Measurements from ENCODE around the gene ANKH.

Gene ANKH

DNA sequence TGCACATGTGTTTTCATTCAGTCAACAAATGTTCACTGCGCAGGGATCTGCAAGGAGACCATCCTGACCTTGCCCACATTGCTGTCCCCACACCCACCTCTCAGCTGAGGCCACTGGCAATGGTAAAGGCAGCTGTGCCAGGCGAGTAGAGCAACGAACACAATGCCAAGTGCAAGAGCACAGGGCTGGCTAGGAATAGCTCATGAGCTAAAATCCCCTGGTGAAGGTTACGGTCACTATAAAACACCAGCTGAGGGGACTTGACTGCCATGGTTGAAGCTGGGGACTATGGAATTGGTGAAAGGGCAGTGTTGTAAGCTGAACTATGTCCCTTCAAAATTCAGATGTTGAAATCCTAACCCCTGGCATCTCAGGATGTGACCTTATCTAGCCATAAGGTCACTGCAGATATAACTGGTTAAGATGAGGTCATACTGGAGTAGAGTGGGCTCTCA lies 111.0 kb downstream of the ANKH start:
- no peak for DNase-seq (ENCODE audit: low spot score)

DNA sequence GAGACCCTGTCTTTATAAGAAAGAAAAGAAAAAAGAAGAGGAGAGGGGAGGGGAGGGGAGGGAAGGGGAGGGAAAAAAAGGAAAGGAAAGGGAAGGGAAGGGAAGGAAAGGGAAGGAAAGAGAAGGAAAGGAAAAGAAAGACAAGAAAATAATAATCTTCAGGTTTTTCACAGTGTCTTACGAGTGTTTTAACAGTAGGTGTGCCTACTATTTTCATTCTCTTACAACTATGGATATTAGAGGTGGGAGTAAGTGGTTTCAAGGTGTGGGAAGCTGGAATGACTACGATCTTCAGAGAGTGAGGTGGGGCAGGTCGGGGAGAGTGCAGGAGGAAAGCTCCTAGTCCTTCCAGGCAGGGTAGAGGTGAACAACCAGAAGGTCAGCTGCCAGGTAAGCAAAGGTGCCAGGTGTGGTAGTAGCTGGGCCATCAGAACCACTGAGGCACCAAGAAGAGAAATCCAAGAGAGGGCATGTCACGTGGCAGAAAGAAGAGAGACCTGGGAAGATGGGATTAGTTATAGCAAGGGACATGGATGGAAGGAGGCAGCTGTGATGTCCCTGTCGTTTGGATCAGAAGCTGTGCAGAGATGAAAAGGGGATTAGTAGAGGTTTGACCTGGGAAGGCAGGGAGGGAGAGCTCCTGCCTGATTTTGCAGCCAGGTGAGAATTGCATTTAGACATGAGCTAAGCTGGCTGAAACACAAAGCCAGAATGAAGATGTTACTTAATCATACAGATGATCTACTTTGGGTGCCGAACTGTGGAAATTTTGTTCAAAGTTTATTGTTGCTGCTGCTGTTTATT lies 111.6 kb downstream of the ANKH start:
- no peak for DNase-seq (ENCODE audit: low spot score)

GRCh38 chr5:14757850-14758249 lies 113.7 kb downstream of the ANKH start:
- no peak for DNase-seq (ENCODE audit: low spot score)

DNA sequence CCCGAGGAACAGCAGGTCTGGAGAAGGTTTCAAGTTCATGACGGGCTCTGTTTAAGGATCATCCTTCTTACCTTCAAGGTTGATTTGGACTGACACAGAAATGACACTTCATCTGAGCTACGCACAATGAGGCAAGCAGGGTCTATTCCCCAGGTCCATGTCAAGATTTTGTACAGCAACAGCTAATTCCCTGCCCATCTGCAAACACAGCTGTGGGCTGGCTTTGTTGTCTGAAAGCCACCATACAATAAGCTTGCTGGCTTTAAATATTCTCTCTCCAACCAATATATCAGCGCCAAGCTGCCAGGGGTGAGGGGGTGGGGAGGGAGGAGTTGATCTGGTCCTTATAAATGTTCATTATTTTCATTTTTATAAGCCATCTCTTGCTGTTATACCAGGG lies 115.1 kb downstream of the ANKH start:
- DNase-seq (ENCODE audit: low spot score) = no peak

- DNase-seq (ENCODE audit: low spot score) = no peak
These were observed 117.6 kb downstream of the ANKH start for GRCh38 chr5:14753947-14754346.

GRCh38 chr5:14753292-14753691 lies 118.3 kb downstream of the ANKH start:
- DNase-seq (ENCODE audit: low spot score) = no peak

- DNase-seq (ENCODE audit: low spot score) = no peak
These were observed 119.0 kb downstream of the ANKH start for GRCh38 chr5:14752497-14753071.

DNA sequence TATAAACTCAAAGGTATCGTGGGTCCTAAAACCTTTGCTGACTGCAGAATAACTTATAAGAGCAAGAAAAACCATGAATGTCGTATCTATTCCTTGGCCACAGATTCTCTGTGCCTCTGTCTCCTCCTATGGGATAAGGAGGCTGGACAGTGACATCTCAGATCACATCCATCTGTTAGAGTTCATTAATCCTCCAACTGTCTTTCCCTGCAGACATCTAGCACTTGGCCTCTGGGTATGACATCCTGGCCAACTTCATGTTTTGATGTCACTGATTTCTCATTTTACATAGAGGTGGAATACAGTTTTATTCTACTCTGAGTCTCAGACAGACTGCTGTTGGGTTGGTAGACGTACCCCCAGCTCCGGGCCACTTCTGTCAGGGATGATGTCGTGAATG lies 120.9 kb downstream of the ANKH start:
- DNase-seq (ENCODE audit: low spot score) = no peak

DNA sequence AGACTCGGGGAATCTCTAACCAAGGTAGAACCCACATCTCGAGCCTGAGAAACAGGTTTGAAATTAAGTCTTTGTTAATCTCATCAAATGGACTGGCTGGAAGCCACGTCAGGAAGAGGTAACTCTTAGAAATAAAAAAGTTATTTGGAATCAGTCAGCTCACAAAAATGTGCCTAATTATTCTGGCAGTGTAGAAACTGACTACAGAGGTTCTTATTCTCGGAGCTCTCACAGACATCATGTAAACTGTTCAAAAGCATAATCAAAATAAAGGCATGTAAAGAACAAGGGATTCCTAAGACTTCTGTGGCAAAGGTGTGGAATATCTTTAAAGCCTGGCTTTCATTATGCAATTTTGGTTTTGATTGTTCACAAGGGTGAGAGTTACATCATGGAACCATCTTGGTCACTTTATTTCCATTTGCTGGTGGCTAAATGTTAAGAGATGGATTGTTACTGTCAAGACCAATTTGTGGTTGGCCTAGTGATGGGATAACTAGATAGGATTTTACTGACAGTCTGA lies 121.9 kb downstream of the ANKH start:
- DNase-seq (ENCODE audit: low spot score) = no peak

- no peak for DNase-seq (ENCODE audit: low spot score)
These were observed 123.2 kb downstream of the ANKH start for GRCh38 chr5:14748180-14748900.

DNA sequence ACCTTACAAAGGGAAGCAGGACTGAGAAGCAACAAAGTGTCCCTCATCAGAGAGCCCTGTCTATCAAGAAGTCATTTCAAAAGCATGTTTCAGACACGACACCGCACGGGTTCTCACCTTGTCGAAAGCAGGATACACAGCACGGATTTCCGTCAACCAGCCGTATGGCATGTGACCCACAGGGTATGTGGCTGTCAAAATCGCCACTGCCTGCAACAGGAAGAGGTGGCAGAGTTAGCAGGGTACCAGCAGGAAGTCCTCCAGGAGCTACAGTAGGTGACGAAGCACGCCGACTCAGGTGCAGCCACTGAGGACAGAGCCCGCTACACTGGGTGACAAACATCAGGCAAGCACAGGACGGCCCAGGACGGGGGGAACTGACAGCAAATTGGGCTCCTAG lies 125.8 kb downstream of the ANKH start:
- no peak for DNase-seq (ENCODE audit: low spot score)

DNA sequence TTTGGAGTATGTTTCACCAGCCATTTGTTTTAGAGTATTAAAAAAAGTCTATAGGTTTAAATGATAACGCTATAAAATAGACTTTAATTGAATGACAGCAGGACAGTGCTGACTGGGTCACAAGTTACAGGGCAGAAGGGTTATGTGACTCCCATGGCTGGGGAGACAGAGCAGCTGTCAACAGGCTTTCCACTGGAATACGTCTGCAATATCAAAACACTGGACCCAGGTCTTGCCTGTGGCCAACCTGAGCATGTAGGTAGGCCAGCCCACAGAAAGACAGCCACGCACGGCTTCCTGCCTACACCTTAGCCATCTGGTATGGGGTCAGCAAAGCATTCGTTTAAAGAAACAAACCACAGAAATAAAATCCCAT lies 126.4 kb downstream of the ANKH start:
- DNase-seq (ENCODE audit: low spot score) = no peak

- no peak for DNase-seq (ENCODE audit: low spot score)
These were observed 127.0 kb downstream of the ANKH start for GRCh38 chr5:14744296-14745187.

DNA sequence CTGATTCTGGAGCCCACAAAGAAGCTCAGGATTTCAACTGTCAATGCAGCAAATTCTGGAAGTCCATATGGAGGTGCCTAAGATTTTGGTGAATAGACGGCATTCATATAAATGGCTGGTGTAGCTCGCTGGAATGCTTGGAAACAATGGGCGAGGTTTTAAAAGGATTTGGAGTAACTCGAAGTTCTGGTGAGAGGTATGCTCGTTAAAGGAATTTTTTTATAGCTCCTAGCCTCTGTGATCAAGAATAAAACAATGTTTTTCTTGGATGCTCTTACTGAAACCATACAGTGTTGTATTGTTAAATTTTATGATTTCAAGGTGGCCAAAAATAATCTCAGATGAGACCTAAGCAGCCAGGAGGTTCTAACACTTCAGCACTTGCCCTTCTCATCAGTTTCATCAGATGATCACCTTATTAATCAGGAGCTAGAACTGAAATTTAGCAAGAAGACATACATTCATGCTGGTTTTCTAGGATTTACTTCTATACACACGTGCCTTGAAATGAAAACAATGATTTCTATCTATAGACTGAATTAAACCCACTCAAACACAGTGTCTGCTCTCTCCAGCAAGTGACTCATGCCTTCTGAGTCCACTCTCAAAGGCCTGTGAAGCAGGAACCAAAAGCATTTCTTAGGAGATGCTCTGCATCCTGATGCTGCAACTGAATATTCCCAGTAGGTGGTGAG lies 127.8 kb downstream of the ANKH start:
- DNase-seq (ENCODE audit: low spot score) = no peak

GRCh38 chr5:14742498-14742897 lies 129.1 kb downstream of the ANKH start:
- no peak for DNase-seq (ENCODE audit: low spot score)

DNA sequence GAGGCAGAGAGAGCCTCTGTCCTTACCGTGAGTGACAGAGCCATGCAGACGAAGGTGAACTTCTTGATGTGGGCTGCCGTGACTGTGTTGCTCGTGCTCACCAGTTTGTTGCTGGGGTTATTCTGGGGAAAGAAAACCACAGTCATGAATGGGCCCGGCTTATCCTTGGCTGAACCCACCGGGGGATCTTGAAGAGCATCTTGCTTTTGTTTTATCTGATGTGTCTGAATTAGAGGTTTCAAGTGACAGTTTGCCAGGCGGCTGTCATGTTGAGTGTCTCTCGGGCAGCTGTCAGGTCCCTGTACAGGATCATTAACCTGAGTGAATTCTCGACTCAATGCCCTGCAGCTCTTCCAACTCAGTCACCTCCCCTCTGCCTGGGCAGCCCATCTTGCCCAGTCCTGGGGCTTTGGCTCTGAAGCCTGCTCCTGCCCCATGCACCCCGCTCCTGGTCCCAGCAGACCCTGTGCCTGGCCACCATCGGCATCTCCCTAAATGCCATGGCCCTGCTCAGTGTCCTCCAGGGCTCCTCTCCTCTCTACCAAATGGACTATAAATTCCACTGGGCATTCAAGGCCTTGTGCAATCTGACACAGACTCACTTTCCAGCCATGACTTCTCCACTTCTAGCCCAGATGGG lies 129.7 kb downstream of the ANKH start:
- DNase-seq (ENCODE audit: low spot score) = no peak

DNA sequence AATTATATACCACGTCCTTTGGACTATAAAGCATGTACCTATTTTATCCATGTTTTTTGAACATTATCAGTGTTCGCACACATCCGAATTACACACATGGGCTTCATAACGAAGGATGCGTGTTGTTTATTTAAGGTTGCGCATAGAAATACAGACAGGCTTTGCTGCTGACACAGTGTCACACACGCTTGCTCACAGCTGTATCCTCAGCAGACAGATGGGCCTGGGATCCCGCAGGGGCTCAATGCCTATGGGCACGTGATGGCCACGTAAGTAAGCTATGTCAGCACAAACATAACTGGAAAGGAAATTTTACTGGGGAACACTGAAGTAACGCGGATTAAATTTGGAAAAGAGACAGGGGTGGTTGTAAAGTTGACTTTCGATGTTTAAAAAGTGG lies 130.4 kb downstream of the ANKH start:
- no peak for DNase-seq (ENCODE audit: low spot score)

DNA sequence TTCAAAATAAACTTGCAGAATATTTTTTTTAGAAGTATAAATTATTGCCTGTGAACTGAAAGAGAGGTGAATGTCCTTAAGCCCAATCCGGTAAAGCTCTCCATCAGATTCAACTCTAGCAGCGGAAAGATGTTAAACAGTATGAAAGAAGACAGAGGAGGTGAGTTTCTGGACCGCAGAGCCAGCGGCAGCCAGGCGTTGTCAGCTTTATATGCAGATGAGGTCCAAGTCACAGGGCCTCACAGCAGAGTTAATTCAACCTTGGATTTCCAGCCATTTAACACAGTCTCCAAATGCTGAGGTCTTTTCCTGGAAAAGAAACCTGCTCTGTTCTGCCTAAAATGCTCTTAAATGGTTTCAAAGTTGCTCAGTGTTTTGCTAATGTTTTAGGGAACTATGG lies 131.6 kb downstream of the ANKH start:
- no peak for DNase-seq (ENCODE audit: low spot score)

- DNase-seq (ENCODE audit: low spot score) = no peak
These were observed 132.0 kb downstream of the ANKH start for GRCh38 chr5:14739538-14739937.

DNA sequence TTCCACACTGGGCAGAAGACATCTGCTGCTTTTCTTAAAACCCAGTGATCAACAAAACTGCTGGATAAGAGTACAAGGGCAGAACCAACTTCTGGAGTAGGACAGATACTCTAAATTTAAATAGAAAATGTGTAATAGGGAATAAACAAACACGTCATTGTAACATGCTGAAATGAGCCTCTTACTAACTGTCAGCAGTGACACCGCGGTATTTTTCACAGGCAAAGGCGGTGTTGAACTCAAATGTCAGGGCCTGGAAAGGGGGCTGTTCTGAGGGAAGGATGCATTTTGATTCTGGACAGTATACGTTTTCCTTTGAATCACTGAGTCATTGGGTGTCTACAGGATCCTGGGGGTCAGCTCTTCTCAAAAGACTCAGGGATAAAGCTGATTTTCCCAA lies 133.5 kb downstream of the ANKH start:
- DNase-seq (ENCODE audit: low spot score) = no peak

DNA sequence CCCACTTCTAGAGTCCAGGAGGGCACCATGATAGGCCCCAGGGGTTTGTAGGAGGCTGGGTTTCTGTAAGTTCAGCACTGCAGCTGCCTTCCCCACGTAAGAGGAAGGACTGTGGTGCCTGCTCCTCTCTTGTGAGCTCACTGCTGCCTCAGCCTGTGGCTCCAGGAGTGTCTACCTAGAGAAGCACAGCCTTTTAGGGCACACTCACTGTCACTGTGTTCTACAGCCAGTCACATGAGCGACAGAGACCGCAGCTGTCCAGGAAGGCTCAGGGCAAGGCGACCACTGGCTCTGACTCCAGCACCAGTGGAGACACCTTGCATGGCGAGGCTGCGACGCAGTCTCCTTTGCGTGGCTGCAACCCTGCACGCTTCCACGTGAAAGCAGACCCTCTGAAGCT lies 134.3 kb downstream of the ANKH start:
- no peak for DNase-seq (ENCODE audit: low spot score)

All from left forelimb (tissue), 1 donor.